Common myeloid progenitor, CD34-positive (primary cell): ENCODE measurements around the gene CCNG2.

Experiments
- CTCF ChIA-PET: fragments of 350-600 bp; sonication (Branson Sonifier 250); formaldehyde crosslinking; loops from one replicate; lab custom pipeline; 2021; ENCODE audit warnings: antibody characterized with exemption; lab: Charles Lee
- POLR2A ChIA-PET: fragments of 350-600 bp; sonication (Branson Sonifier 250); formaldehyde crosslinking; loops from one replicate; lab custom pipeline; 2021; ENCODE audit warnings: antibody characterized with exemption; lab: Charles Lee
- DNase-seq, 3 donors: peaks; one replicate each; pipeline versions ENCODE4 v3.0.0 to v3.0.0-alpha.2; 2013
- H3K27ac ChIP-seq, 2 experiments: 1 replicate in 1 of 2; 2 replicates in 1 of 2; pipeline ENCODE4 v1.7.0; 2013; ENCODE audit warnings: inconsistent platforms in 2 of 2, low read length in 2 of 2, mild to moderate bottlenecking in 2 of 2, low read depth in 1 of 2, moderate library complexity in 1 of 2; ENCODE audit not compliant: severe bottlenecking in 2 of 2, insufficient read depth in 1 of 2, poor library complexity in 1 of 2
- H3K27me3 ChIP-seq, 5 experiments: replicated peaks in 2 of 5; 1 replicate in 3 of 5; 2 replicates in 2 of 5; pipeline versions ENCODE4 v1.6.1 to v1.7.0; 2013; ENCODE audit warnings: low read length in 4 of 5, mild to moderate bottlenecking in 2 of 5, moderate library complexity in 2 of 5, inconsistent platforms in 1 of 5; ENCODE audit not compliant: insufficient read depth in 5 of 5, control insufficient read depth in 4 of 5
- H3K36me3 ChIP-seq, 4 experiments: 1 replicate in 2 of 4; 2 replicates in 2 of 4; pipeline versions ENCODE4 v1.6.1 to v1.7.0; 2013; ENCODE audit warnings: low read length in 3 of 4, control low read depth in 1 of 4, mild to moderate bottlenecking in 1 of 4; ENCODE audit not compliant: control insufficient read depth in 4 of 4, insufficient read depth in 4 of 4
- H3K4me1 ChIP-seq, 4 experiments: 1 replicate in 3 of 4; 2 replicates in 1 of 4; pipeline versions ENCODE4 v1.6.1 to v1.7.1; 2013; ENCODE audit warnings: low read length in 3 of 4, mild to moderate bottlenecking in 3 of 4, control low read depth in 1 of 4, inconsistent platforms in 1 of 4, moderate library complexity in 1 of 4; ENCODE audit not compliant: control insufficient read depth in 4 of 4, insufficient read depth in 4 of 4; ENCODE audit errors: control extremely low read depth in 1 of 4
- H3K4me3 ChIP-seq, 7 experiments: 1 replicate in 4 of 7; 2 replicates in 3 of 7; pipeline versions ENCODE4 v1.5.1 to v1.7.0; 2013; ENCODE audit warnings: mild to moderate bottlenecking in 7 of 7, low read length in 6 of 7, moderate library complexity in 6 of 7, inconsistent platforms in 2 of 7, low read depth in 2 of 7, control low read depth in 1 of 7; ENCODE audit not compliant: insufficient read depth in 4 of 7, control insufficient read depth in 1 of 7; ENCODE audit errors: extremely low read depth in 1 of 7
- H3K9me3 ChIP-seq, 5 experiments: 1 replicate in 4 of 5; 2 replicates in 1 of 5; pipeline versions ENCODE4 v1.6.1 to v1.7.1; 2013; ENCODE audit warnings: low read length in 4 of 5, mild to moderate bottlenecking in 2 of 5, inconsistent platforms in 1 of 5, low read depth in 1 of 5, moderate library complexity in 1 of 5; ENCODE audit not compliant: control insufficient read depth in 4 of 5, insufficient read depth in 2 of 5; ENCODE audit errors: control extremely low read depth in 1 of 5
- WGBS: methylation state at CpG from one replicate; pipeline ENCODE4 v1.1.5; 2013; ENCODE audit not compliant: insufficient coverage; 5-methylcytosine and 5-hydroxymethylcytosine counted together

The CCNG2 gene

DNA sequence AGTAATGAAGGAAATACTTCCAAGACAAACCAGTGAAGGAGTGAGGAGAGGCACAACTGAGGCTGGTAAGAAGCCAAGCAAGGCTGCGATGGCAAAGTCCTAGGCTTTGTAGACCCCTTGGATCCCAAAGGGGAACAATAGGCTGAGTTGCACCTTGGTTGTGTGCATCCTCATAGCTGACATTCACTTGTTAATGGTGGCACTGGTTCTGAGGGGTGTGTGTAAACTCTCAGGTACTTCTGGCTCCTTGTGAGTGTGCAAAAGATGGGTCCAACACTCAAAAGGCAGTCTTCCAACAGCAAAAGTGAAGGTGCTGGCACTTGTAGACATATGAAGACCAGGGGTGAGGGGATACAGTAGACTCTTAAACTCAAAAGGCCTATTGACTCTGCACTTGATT lies 60.5 kb downstream of the CCNG2 start:
- H3K27ac ChIP-seq, result no peak overlapping the region
- no peaks in the 10 kb centered on the region for H3K9me3 ChIP-seq
- CTCF ChIA-PET, result no interaction called here
- H3K4me3 ChIP-seq, result no peak overlapping the region
- H3K27me3 ChIP-seq, result peaks cover 0 to 4% (median 0%) of the 10 kb centered on the region in 5 experiments
- POLR2A ChIA-PET, result no interaction called here
- no peaks in the 10 kb centered on the region for H3K36me3 ChIP-seq
- 100% methylated on average over 1 of the region's 1 CpG for WGBS
- H3K4me1 ChIP-seq, result no peaks in the 10 kb centered on the region
- no peak for DNase-seq

DNA sequence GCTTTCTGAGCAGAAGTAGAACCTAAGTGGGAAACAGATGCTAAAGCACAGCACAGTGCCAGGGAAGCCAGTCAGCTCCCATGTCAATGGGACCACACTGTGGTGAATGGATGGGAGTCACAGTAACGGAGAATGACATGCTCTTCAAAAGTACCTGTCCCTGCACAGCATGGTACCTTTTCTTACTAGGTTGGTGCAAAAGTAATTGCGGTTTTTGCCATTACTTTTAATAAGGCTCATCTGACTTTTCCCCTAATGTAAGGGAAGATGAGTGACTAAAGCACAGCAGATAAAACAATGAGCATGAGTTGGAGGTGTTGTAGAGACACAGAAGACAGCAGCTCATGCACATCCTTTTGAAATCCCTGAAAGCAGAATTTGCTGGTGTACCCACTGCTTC lies 62.3 kb downstream of the CCNG2 start:
- peaks cover 0 to 4% (median 0%) of the 10 kb centered on the region in 5 experiments for H3K27me3 ChIP-seq
- ChIA-PET POLR2A (no interaction called here), CTCF (no interaction called here)
- H3K36me3 ChIP-seq, result no peaks in the 10 kb centered on the region
- H3K27ac ChIP-seq, result no peak overlapping the region
- no peak for DNase-seq
- H3K9me3 ChIP-seq, result no peaks in the 10 kb centered on the region
- no peak overlapping the region for H3K4me3 ChIP-seq
- WGBS, result 100% methylated on average over 2 of the region's 2 CpGs
- H3K4me1 ChIP-seq, result no peaks in the 10 kb centered on the region
